HFFc6 (cell line): ENCODE data around the gene ITGA11. TPM values are rescaled to one million over a fixed set of nuclear protein-coding genes. Genes with fewer than 3 reads are reported as not detected.

Experiments
- DNase-seq: peaks from one replicate; pipeline ENCODE4 v3.0.0-alpha.2; 2018
- H3K27ac Mint-ChIP-seq: 2 replicates; pipeline ENCODE4 v1.8.0; 2020; ENCODE audit warnings: mild to moderate bottlenecking, mixed read lengths
- H3K27me3 Mint-ChIP-seq: 2 replicates; pipeline ENCODE4 v1.8.0; 2021; ENCODE audit warnings: mild to moderate bottlenecking, moderate library complexity, mixed read lengths; ENCODE audit not compliant: insufficient read depth
- H3K36me3 Mint-ChIP-seq: 2 replicates; pipeline ENCODE4 v1.8.0; 2021; ENCODE audit warnings: low read depth, mixed read lengths
- H3K4me1 Mint-ChIP-seq: 2 replicates; pipeline ENCODE4 v1.8.0; 2020; ENCODE audit warnings: low read depth, mixed read lengths
- H3K4me3 Mint-ChIP-seq: 2 replicates; pipeline ENCODE4 v1.8.0; 2020; ENCODE audit warnings: mild to moderate bottlenecking, moderate library complexity, mixed read lengths
- H3K9me3 Mint-ChIP-seq: 2 replicates; pipeline ENCODE4 v1.8.0; 2020; ENCODE audit warnings: mild to moderate bottlenecking, mixed read lengths
- CTCF ChIP-seq: fragments of 200-600 bp; sonication (generic); IDR thresholded peaks from 2 replicates; pipeline ENCODE4 v1.5.0; 2021; ENCODE audit warnings: antibody characterized with exemption, mild to moderate bottlenecking
- total RNA-seq, 6 experiments: library from RNA; stranded (reverse); fragmentation: NEBNext Ultra II Directional; extraction: Animal tissue kit (Norgen Biotek cat#: 25700); gene quantifications; 2 replicates in 1 of 6; 3 replicates in 5 of 6; pipeline ENCODE4 v1.2.3, GENCODE V29; 2021

The ITGA11 gene
- total RNA-seq, 6 experiments from 2014 or later: 1.2 to 2.1 (median 1.4) TPM

GRCh38 chr15:68478853-68479252, 46.9 kb upstream of the ITGA11 start:
- Mint-ChIP-seq H3K36me3 (no peaks in the 10 kb centered on the region), H3K9me3 (no peaks in the 10 kb centered on the region), H3K4me3 (no peak overlapping the region), H3K27me3 (peaks cover 39% of the 10 kb centered on the region), H3K27ac (no peak overlapping the region), H3K4me1 (peaks cover 11% of the 10 kb centered on the region)
- DNase-seq: no peak
- no peak for TF ChIP-seq CTCF

- TF ChIP-seq CTCF: no peak
- DNase-seq: no peak
- Mint-ChIP-seq H3K27ac (no peak overlapping the region), H3K27me3 (peaks cover 32% of the 10 kb centered on the region), H3K9me3 (no peaks in the 10 kb centered on the region), H3K36me3 (no peaks in the 10 kb centered on the region), H3K4me3 (no peak overlapping the region), H3K4me1 (peaks cover 18% of the 10 kb centered on the region)
Measured at GRCh38 chr15:68475449-68475848, 43.5 kb upstream of the ITGA11 start.

- no peak for TF ChIP-seq CTCF
- Mint-ChIP-seq H3K36me3 (0 out of 2 replicates have a peak, but pooled peaks cover 5% of the 10 kb centered on the region), H3K27me3 (peaks cover 32% of the 10 kb centered on the region), H3K9me3 (peaks cover 3% of the 10 kb centered on the region; the same call in 1 of the 2 replicates), H3K27ac (no peak overlapping the region), H3K4me1 (peaks cover 16% of the 10 kb centered on the region), H3K4me3 (no peak overlapping the region)
- no peak for DNase-seq
Measured at GRCh38 chr15:68471541-68471940, 39.6 kb upstream of the ITGA11 start.

GRCh38 chr15:68470976-68471375, 39.0 kb upstream of the ITGA11 start:
- no peak for DNase-seq
- 0 out of 2 replicates have a peak, but pooled peaks cover 5% of the 10 kb centered on the region for H3K36me3 Mint-ChIP-seq
- peaks cover 16% of the 10 kb centered on the region for H3K4me1 Mint-ChIP-seq
- no peak overlapping the region for H3K27ac Mint-ChIP-seq
- H3K4me3 Mint-ChIP-seq: no peak overlapping the region
- no peak for TF ChIP-seq CTCF
- H3K9me3 Mint-ChIP-seq: peaks cover 3% of the 10 kb centered on the region; the same call in 1 of the 2 replicates
- H3K27me3 Mint-ChIP-seq: peaks cover 28% of the 10 kb centered on the region

- Mint-ChIP-seq H3K4me3 (no peak overlapping the region), H3K36me3 (0 out of 2 replicates have a peak, but pooled peaks cover 5% of the 10 kb centered on the region), H3K9me3 (peaks cover 3% of the 10 kb centered on the region; the same call in 1 of the 2 replicates), H3K4me1 (peaks cover 24% of the 10 kb centered on the region), H3K27me3 (peaks cover 32% of the 10 kb centered on the region), H3K27ac (no peak overlapping the region)
- no peak for TF ChIP-seq CTCF
- DNase-seq: no peak
Measured at GRCh38 chr15:68470049-68470742, 38.2 kb upstream of the ITGA11 start.
